HepG2 (cell line): ENCODE data around the gene NEDD8. TPM values are rescaled to one million over a fixed set of nuclear protein-coding genes. Genes with fewer than 3 reads are reported as not detected.

Experiments used
- ADNP ChIP-seq: sonication (generic); formaldehyde crosslinking; IDR thresholded peaks from 2 replicates; pipeline ENCODE4 v1.4.0; 2020; ENCODE audit warnings: missing genetic modification reagents
- CAMTA2 ChIP-seq: sonication (generic); formaldehyde crosslinking; IDR thresholded peaks from 2 replicates; pipeline ENCODE4 v1.4.0; 2020; ENCODE audit warnings: mild to moderate bottlenecking, missing genetic modification reagents, borderline replicate concordance
- CHD2 ChIP-seq: IDR thresholded peaks from 2 replicates; pipeline ENCODE4 v1.6.1; 2011; ENCODE audit warnings: low read depth, low read length, improper control_type of control experiment
- FOXP1 ChIP-seq, 2 experiments: fragments of 450-650 bp in 1 of 2; IDR thresholded peaks; 2 replicates each; pipeline ENCODE4 v1.6.1; 2017 to 2018; ENCODE audit warnings: antibody characterized with exemption in 1 of 2
- GATAD1 ChIP-seq: IDR thresholded peaks from 2 replicates; pipeline ENCODE4 v1.6.1; 2016; ENCODE audit warnings: missing genetic modification reagents, missing compliant biosample characterization
- KAT8 ChIP-seq: IDR thresholded peaks from 2 replicates; pipeline ENCODE4 v1.6.1; 2016; ENCODE audit warnings: missing genetic modification reagents, missing compliant biosample characterization
- MED8 ChIP-seq: sonication (generic); formaldehyde crosslinking; IDR thresholded peaks from 2 replicates; pipeline ENCODE4 v1.8.1; 2023; ENCODE audit warnings: mild to moderate bottlenecking, missing genetic modification reagents; ENCODE audit not compliant: insufficient replicate concordance
- NR1H2 ChIP-seq: sonication (generic); formaldehyde crosslinking; IDR thresholded peaks from 2 replicates; pipeline ENCODE4 v1.8.1; 2022; ENCODE audit warnings: low read depth, missing genetic modification reagents, borderline replicate concordance
- ZNF205 ChIP-seq: IDR thresholded peaks from 2 replicates; pipeline ENCODE4 v1.6.1; 2018; ENCODE audit warnings: missing biosample characterization, missing genetic modification reagents
- ZNF235 ChIP-seq: sonication (generic); formaldehyde crosslinking; IDR thresholded peaks from 2 replicates; pipeline ENCODE4 v1.8.1; 2023; ENCODE audit warnings: mild to moderate bottlenecking, missing genetic modification reagents, borderline replicate concordance
- ZNF292 ChIP-seq: sonication (generic); formaldehyde crosslinking; IDR thresholded peaks from 2 replicates; pipeline ENCODE4 v1.8.1; 2022; ENCODE audit warnings: mild to moderate bottlenecking, low read depth, missing genetic modification reagents, borderline replicate concordance
- ZNF446 ChIP-seq: sonication (generic); formaldehyde crosslinking; IDR thresholded peaks from 2 replicates; pipeline ENCODE4 v1.5.0; 2020; ENCODE audit warnings: mild to moderate bottlenecking, missing genetic modification reagents
- ZNF720 ChIP-seq: sonication (generic); formaldehyde crosslinking; IDR thresholded peaks from 2 replicates; pipeline ENCODE4 v1.4.0; 2020; ENCODE audit warnings: missing genetic modification reagents
- polyA plus RNA-seq, 8 experiments: library from polyadenylated mRNA; depleted of rRNA in 3 of 8; stranded (reverse) in 7 of 8; unstranded in 1 of 8; fragments of >200 nt; fragmentation: Illumina TruSeq in 4 of 8; extraction: Trizol in 4 of 8; gene quantifications; 2 replicates each; pipeline versions ENCODE4 v1.2.1 to v1.2.3, GENCODE V29; 2011 to 2016; ENCODE audit warnings: low read depth in 4 of 8, missing spikeins in 1 of 8, mixed read lengths in 1 of 8; ENCODE audit not compliant: insufficient read depth in 1 of 8
- total RNA-seq, 5 experiments: library from RNA; depleted of rRNA; stranded (reverse); fragments of >200 nt; fragmentation: Illumina TruSeq; extraction: Trizol; gene quantifications; 2 replicates each; pipeline ENCODE4 v1.2.3, GENCODE V29; 2016; ENCODE audit warnings: low read depth in 1 of 5
- TF ChIP-seq, protein P1 (sequence below): sonication (generic); formaldehyde crosslinking; IDR thresholded peaks from 2 replicates; pipeline ENCODE4 v1.5.1; 2020; ENCODE audit warnings: missing genetic modification reagents, mild to moderate bottlenecking, borderline replicate concordance
- TF ChIP-seq, protein P2 (sequence below): sonication (generic); formaldehyde crosslinking; IDR thresholded peaks from 2 replicates; pipeline ENCODE4 v1.4.0; 2020; ENCODE audit warnings: missing genetic modification reagents
- TF ChIP-seq, protein P3 (sequence below): IDR thresholded peaks from 2 replicates; pipeline ENCODE4 v1.6.1; 2016; ENCODE audit warnings: low read depth, missing genetic modification reagents, missing compliant biosample characterization

Gene NEDD8
- total and polyA plus RNA-seq, 2 of the 13 experiments (the other 11 are each of a cell fraction or from before 2014, with no cell fraction given): 535 to 713 TPM

DNA sequence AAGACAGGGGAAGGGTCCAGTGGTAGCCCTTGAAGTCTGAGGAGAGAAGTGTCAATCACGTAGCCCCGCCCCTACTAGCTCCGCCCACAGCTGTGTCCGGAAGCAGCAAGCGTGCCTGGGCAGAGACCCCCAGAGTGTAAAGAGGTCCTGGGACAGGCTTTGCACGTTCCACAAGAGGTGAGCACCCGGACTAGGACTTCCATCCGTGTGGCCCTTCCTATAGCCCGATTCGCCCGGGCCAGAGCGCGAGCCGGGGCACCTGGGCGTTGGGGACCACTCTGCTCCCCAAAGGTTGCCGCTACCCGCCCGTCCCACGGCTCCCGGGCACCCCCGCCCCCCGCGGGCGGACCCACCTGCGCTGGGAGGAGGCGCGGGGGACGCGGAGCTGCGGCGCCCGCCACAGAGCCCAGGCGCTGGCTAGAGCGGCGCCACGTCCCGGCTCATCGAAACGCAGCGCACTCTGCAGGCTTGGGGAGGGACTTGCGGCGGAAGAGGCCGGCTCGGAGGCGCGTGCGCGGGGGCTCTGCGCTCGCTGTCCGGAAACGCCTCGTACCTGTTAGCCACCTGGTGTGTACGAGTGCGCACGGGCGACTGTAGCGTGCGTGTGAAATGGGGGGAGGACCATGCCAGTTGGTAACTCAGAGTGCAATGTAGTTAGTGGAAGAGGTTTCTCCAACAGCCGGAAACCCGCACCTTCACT is 39.1 kb upstream of the NEDD8 start, which contains the start of gene RABGGTA (continued):
- TF ChIP-seq FOXP1 (IDR thresholded peaks at IDR 0.05): no peak
- TF ChIP-seq FOXP1 (CRISPR knock-in tag; IDR thresholded peaks at IDR 0.05): peak; percentile 49
- TF ChIP-seq ZNF292 (CRISPR knock-in tag): peak; percentile 84
- peak; percentile 51 for TF ChIP-seq CHD2
- peak; percentile 100 for TF ChIP-seq ZNF235 (CRISPR knock-in tag)
- peak; percentile 98; the same call in 1 of the 2 replicates for TF ChIP-seq NR1H2 (CRISPR knock-in tag)
- TF ChIP-seq GATAD1 (CRISPR knock-in tag): peak; percentile 95
- peak; percentile 99 for TF ChIP-seq KAT8 (CRISPR knock-in tag)
- TF ChIP-seq CAMTA2 (CRISPR knock-in tag): peak; percentile 99
- no peak; the same call in 1 of the 2 replicates for TF ChIP-seq ADNP (CRISPR knock-in tag)
- TF ChIP-seq, protein P1, sequence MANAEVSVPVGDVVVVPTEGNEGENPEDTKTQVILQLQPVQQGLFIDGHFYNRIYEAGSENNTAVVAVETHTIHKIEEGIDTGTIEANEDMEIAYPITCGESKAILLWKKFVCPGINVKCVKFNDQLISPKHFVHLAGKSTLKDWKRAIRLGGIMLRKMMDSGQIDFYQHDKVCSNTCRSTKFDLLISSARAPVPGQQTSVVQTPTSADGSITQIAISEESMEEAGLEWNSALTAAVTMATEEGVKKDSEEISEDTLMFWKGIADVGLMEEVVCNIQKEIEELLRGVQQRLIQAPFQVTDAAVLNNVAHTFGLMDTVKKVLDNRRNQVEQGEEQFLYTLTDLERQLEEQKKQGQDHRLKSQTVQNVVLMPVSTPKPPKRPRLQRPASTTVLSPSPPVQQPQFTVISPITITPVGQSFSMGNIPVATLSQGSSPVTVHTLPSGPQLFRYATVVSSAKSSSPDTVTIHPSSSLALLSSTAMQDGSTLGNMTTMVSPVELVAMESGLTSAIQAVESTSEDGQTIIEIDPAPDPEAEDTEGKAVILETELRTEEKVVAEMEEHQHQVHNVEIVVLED (CRISPR knock-in tag): peak; percentile 98
- TF ChIP-seq, protein P2, sequence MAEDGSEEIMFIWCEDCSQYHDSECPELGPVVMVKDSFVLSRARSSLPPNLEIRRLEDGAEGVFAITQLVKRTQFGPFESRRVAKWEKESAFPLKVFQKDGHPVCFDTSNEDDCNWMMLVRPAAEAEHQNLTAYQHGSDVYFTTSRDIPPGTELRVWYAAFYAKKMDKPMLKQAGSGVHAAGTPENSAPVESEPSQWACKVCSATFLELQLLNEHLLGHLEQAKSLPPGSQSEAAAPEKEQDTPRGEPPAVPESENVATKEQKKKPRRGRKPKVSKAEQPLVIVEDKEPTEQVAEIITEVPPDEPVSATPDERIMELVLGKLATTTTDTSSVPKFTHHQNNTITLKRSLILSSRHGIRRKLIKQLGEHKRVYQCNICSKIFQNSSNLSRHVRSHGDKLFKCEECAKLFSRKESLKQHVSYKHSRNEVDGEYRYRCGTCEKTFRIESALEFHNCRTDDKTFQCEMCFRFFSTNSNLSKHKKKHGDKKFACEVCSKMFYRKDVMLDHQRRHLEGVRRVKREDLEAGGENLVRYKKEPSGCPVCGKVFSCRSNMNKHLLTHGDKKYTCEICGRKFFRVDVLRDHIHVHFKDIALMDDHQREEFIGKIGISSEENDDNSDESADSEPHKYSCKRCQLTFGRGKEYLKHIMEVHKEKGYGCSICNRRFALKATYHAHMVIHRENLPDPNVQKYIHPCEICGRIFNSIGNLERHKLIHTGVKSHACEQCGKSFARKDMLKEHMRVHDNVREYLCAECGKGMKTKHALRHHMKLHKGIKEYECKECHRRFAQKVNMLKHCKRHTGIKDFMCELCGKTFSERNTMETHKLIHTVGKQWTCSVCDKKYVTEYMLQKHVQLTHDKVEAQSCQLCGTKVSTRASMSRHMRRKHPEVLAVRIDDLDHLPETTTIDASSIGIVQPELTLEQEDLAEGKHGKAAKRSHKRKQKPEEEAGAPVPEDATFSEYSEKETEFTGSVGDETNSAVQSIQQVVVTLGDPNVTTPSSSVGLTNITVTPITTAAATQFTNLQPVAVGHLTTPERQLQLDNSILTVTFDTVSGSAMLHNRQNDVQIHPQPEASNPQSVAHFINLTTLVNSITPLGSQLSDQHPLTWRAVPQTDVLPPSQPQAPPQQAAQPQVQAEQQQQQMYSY: peak; percentile 86
- TF ChIP-seq ZNF446 (CRISPR knock-in tag): peak; percentile 99
- 0 out of 2 replicates have a peak, but pooled peaks have one; percentile 37 for TF ChIP-seq ZNF720
- TF ChIP-seq ZNF205: peak; percentile 95
- TF ChIP-seq, protein P3, sequence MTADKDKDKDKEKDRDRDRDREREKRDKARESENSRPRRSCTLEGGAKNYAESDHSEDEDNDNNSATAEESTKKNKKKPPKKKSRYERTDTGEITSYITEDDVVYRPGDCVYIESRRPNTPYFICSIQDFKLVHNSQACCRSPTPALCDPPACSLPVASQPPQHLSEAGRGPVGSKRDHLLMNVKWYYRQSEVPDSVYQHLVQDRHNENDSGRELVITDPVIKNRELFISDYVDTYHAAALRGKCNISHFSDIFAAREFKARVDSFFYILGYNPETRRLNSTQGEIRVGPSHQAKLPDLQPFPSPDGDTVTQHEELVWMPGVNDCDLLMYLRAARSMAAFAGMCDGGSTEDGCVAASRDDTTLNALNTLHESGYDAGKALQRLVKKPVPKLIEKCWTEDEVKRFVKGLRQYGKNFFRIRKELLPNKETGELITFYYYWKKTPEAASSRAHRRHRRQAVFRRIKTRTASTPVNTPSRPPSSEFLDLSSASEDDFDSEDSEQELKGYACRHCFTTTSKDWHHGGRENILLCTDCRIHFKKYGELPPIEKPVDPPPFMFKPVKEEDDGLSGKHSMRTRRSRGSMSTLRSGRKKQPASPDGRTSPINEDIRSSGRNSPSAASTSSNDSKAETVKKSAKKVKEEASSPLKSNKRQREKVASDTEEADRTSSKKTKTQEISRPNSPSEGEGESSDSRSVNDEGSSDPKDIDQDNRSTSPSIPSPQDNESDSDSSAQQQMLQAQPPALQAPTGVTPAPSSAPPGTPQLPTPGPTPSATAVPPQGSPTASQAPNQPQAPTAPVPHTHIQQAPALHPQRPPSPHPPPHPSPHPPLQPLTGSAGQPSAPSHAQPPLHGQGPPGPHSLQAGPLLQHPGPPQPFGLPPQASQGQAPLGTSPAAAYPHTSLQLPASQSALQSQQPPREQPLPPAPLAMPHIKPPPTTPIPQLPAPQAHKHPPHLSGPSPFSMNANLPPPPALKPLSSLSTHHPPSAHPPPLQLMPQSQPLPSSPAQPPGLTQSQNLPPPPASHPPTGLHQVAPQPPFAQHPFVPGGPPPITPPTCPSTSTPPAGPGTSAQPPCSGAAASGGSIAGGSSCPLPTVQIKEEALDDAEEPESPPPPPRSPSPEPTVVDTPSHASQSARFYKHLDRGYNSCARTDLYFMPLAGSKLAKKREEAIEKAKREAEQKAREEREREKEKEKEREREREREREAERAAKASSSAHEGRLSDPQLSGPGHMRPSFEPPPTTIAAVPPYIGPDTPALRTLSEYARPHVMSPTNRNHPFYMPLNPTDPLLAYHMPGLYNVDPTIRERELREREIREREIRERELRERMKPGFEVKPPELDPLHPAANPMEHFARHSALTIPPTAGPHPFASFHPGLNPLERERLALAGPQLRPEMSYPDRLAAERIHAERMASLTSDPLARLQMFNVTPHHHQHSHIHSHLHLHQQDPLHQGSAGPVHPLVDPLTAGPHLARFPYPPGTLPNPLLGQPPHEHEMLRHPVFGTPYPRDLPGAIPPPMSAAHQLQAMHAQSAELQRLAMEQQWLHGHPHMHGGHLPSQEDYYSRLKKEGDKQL (CRISPR knock-in tag): 0 out of 2 replicates have a peak, but pooled peaks have one; percentile 80
- peak; percentile 99 for TF ChIP-seq MED8 (CRISPR knock-in tag)
